Ovary (tissue), 3 donors: ENCODE results near the gene RNF39.
"Not testable (repeated sequence)": the region's sequence is repeated elsewhere in the genome, so short reads cannot be mapped to it uniquely, and the experiment has no call there.

Source experiments
- CTCF ChIP-seq, 3 donors: fragments of 450-650 bp in 2 of 3; fragments of 200-600 bp in 1 of 3; IDR thresholded peaks; one replicate each; pipeline versions ENCODE4 v1.5.1 to v1.8.0; 2016 to 2022; ENCODE audit warnings: antibody characterized with exemption in 3 of 3, mild to moderate bottlenecking in 1 of 3
- POLR2A ChIP-seq: fragments of 450-650 bp; IDR thresholded peaks from one replicate; pipeline ENCODE4 v1.6.1; 2017; ENCODE audit warnings: antibody characterized with exemption, mild to moderate bottlenecking, moderate library complexity
- donor health status: DM: no; HTN: no; CAD: no.

GRCh38 chr6:30033440-30033839, 42.1 kb downstream of the RNF39 start:
- not testable (repeated sequence) for TF ChIP-seq POLR2A; CTCF (IDR thresholded peaks at IDR 0.05)
